Measurements from ENCODE around the gene ABI2.

ABI2 gene

GRCh38 chr2:203361922-203362321, 33.7 kb downstream of the ABI2 start:
- TF ChIP-seq FOXM1 (IDR thresholded peaks at IDR 0.05; ENCODE audit: borderline replicate concordance, low read depth) (no peak), ZBTB7A (IDR thresholded peaks at IDR 0.05; ENCODE audit: low read depth) (no peak), CEBPB (IDR thresholded peaks at IDR 0.05) (no peak), RAD21 (IDR thresholded peaks at IDR 0.05; ENCODE audit: low read depth) (no peak), TAF1 (IDR thresholded peaks at IDR 0.05; ENCODE audit: low read depth) (no peak), YY1 (IDR thresholded peaks at IDR 0.05; ENCODE audit: low read depth) (no peak), CREB1 (IDR thresholded peaks at IDR 0.05; ENCODE audit: low read depth) (no peak), EP300 (IDR thresholded peaks at IDR 0.05; ENCODE audit: borderline replicate concordance) (no peak), USF1 (IDR thresholded peaks at IDR 0.05) (no peak), TCF12 (IDR thresholded peaks at IDR 0.05; ENCODE audit: low read depth) (no peak), TEAD4 (IDR thresholded peaks at IDR 0.05) (no peak), NFIC (IDR thresholded peaks at IDR 0.05) (no peak), EGR1 (IDR thresholded peaks at IDR 0.05) (no peak)
- TF ChIP-seq, protein P1, sequence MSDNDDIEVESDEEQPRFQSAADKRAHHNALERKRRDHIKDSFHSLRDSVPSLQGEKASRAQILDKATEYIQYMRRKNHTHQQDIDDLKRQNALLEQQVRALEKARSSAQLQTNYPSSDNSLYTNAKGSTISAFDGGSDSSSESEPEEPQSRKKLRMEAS (IDR thresholded peaks at IDR 0.05), result no peak
- TF ChIP-seq, protein P2, sequence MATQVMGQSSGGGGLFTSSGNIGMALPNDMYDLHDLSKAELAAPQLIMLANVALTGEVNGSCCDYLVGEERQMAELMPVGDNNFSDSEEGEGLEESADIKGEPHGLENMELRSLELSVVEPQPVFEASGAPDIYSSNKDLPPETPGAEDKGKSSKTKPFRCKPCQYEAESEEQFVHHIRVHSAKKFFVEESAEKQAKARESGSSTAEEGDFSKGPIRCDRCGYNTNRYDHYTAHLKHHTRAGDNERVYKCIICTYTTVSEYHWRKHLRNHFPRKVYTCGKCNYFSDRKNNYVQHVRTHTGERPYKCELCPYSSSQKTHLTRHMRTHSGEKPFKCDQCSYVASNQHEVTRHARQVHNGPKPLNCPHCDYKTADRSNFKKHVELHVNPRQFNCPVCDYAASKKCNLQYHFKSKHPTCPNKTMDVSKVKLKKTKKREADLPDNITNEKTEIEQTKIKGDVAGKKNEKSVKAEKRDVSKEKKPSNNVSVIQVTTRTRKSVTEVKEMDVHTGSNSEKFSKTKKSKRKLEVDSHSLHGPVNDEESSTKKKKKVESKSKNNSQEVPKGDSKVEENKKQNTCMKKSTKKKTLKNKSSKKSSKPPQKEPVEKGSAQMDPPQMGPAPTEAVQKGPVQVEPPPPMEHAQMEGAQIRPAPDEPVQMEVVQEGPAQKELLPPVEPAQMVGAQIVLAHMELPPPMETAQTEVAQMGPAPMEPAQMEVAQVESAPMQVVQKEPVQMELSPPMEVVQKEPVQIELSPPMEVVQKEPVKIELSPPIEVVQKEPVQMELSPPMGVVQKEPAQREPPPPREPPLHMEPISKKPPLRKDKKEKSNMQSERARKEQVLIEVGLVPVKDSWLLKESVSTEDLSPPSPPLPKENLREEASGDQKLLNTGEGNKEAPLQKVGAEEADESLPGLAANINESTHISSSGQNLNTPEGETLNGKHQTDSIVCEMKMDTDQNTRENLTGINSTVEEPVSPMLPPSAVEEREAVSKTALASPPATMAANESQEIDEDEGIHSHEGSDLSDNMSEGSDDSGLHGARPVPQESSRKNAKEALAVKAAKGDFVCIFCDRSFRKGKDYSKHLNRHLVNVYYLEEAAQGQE (IDR thresholded peaks at IDR 0.05; ENCODE audit: low read depth), result no peak

- TF ChIP-seq EP300 (IDR thresholded peaks at IDR 0.05; ENCODE audit: borderline replicate concordance), result no peak
- TF ChIP-seq, protein P2 (IDR thresholded peaks at IDR 0.05; ENCODE audit: low read depth), result no peak
- no peak for TF ChIP-seq CREB1 (IDR thresholded peaks at IDR 0.05; ENCODE audit: low read depth)
- TF ChIP-seq CEBPB (IDR thresholded peaks at IDR 0.05), result no peak
- TF ChIP-seq NFIC (IDR thresholded peaks at IDR 0.05), result no peak
- no peak for TF ChIP-seq USF1 (IDR thresholded peaks at IDR 0.05)
These were observed 38.7 kb downstream of the ABI2 start for GRCh38 chr2:203366639-203367466.

GRCh38 chr2:203376173-203376572, 48.0 kb downstream of the ABI2 start:
- TF ChIP-seq USF1 (IDR thresholded peaks at IDR 0.05) (no peak), EGR1 (IDR thresholded peaks at IDR 0.05) (no peak), RAD21 (IDR thresholded peaks at IDR 0.05; ENCODE audit: low read depth) (no peak), YY1 (IDR thresholded peaks at IDR 0.05; ENCODE audit: low read depth) (no peak), TCF12 (IDR thresholded peaks at IDR 0.05; ENCODE audit: low read depth) (no peak), CEBPB (IDR thresholded peaks at IDR 0.05) (no peak)
- TF ChIP-seq, protein P1 (IDR thresholded peaks at IDR 0.05), result no peak
- TF ChIP-seq, protein P2 (IDR thresholded peaks at IDR 0.05; ENCODE audit: low read depth), result no peak

GRCh38 chr2:203379156-203379555, 51.0 kb downstream of the ABI2 start:
- TF ChIP-seq FOXM1 (IDR thresholded peaks at IDR 0.05; ENCODE audit: borderline replicate concordance, low read depth) (no peak), TCF12 (IDR thresholded peaks at IDR 0.05; ENCODE audit: low read depth) (no peak), USF1 (IDR thresholded peaks at IDR 0.05) (no peak), NFIC (IDR thresholded peaks at IDR 0.05) (no peak), YY1 (IDR thresholded peaks at IDR 0.05; ENCODE audit: low read depth) (no peak), CEBPB (IDR thresholded peaks at IDR 0.05) (no peak), EGR1 (IDR thresholded peaks at IDR 0.05) (no peak), EP300 (IDR thresholded peaks at IDR 0.05; ENCODE audit: borderline replicate concordance) (no peak), RAD21 (IDR thresholded peaks at IDR 0.05; ENCODE audit: low read depth) (no peak), CREB1 (IDR thresholded peaks at IDR 0.05; ENCODE audit: low read depth) (no peak), TAF1 (IDR thresholded peaks at IDR 0.05; ENCODE audit: low read depth) (no peak), ZBTB7A (IDR thresholded peaks at IDR 0.05; ENCODE audit: low read depth) (no peak), TEAD4 (IDR thresholded peaks at IDR 0.05) (no peak)
- TF ChIP-seq, protein P2 (IDR thresholded peaks at IDR 0.05; ENCODE audit: low read depth), result no peak
- TF ChIP-seq, protein P1 (IDR thresholded peaks at IDR 0.05), result no peak

Measured in Ishikawa (cell line).